H1 (cell line): ENCODE measurements around the gene MYH10. TPM values are rescaled to one million over a fixed set of nuclear protein-coding genes. Genes with fewer than 3 reads are reported as not detected.

Experiments
- CTCF ChIA-PET: fragments of 300-600 bp; sonication (Branson Sonifier 250); formaldehyde crosslinking; loops from one replicate; lab custom pipeline; 2021; ENCODE audit not compliant: partially characterized antibody; lab: Charles Lee
- POLR2A ChIA-PET: fragments of 300-600 bp; sonication (Branson Sonifier 250); formaldehyde crosslinking; loops from one replicate; lab custom pipeline; 2021; ENCODE audit warnings: inconsistent platforms; ENCODE audit not compliant: partially characterized antibody; lab: Charles Lee
- DNase-seq, 2 experiments: peaks; one replicate each; pipeline versions ENCODE4 v3.0.0 to v3.0.0-alpha.2; 2010 to 2022; ENCODE audit warnings: low spot score in 2 of 2, low read depth in 1 of 2, mixed read lengths in 1 of 2
- FAIRE-seq: peaks from 2 replicates; lab custom pipeline; 2011; peaks lifted over from hg19 to GRCh38; lab: Jason Lieb, UNC
- H2AFZ ChIP-seq: 2 replicates; pipeline ENCODE4 v1.8.1; 2012; ENCODE audit warnings: low read length, inconsistent platforms
- H2AK5ac ChIP-seq: 2 replicates; pipeline ENCODE4 v1.6.1; 2013; ENCODE audit warnings: low read depth, low read length
- H2BK120ac ChIP-seq: replicated peaks from 2 replicates; pipeline ENCODE3; 2013; ENCODE audit warnings: low read depth, low read length, inconsistent platforms
- H2BK12ac ChIP-seq: 2 replicates; pipeline ENCODE4 v1.6.1; 2013; ENCODE audit warnings: low read depth, low read length
- H2BK15ac ChIP-seq: 2 replicates; pipeline ENCODE4 v1.6.1; 2013; ENCODE audit warnings: low read length
- H2BK20ac ChIP-seq: 2 replicates; pipeline ENCODE4 v1.6.1; 2013; ENCODE audit warnings: low read length
- H2BK5ac ChIP-seq: 2 replicates; pipeline ENCODE4 v1.6.1; 2013; ENCODE audit warnings: low read depth, low read length
- H3K14ac ChIP-seq: 2 replicates; pipeline ENCODE4 v1.6.1; 2013; ENCODE audit warnings: inconsistent platforms; ENCODE audit not compliant: insufficient read length
- H3K18ac ChIP-seq: 2 replicates; pipeline ENCODE4 v1.6.1; 2013; ENCODE audit warnings: low read length; ENCODE audit errors: extremely low read depth
- H3K23ac ChIP-seq: 2 replicates; pipeline ENCODE4 v1.6.1; 2013; ENCODE audit warnings: inconsistent platforms; ENCODE audit not compliant: insufficient read length
- H3K23me2 ChIP-seq: 2 replicates; pipeline ENCODE4 v1.6.1; 2013; ENCODE audit warnings: low read depth, low read length
- H3K27ac ChIP-seq: 2 replicates; pipeline ENCODE4 v1.6.1; 2011; ENCODE audit warnings: low read depth, low read length, inconsistent platforms
- H3K27me3 ChIP-seq, 4 experiments: replicated peaks in 1 of 4; 1 replicate in 1 of 4; 2 replicates in 3 of 4; pipeline versions ENCODE4 v1.6.1 to v1.8.1; 2011 to 2013; ENCODE audit warnings: low read length in 3 of 4, mild to moderate bottlenecking in 3 of 4, inconsistent platforms in 2 of 4, mixed read lengths in 2 of 4, moderate library complexity in 1 of 4; ENCODE audit not compliant: control insufficient read depth in 3 of 4, insufficient read depth in 3 of 4; ENCODE audit errors: extremely low read depth in 1 of 4
- H3K36me3 ChIP-seq, 4 experiments: 2 replicates each; pipeline versions ENCODE4 v1.6.1 to v1.8.1; 2011 to 2013; ENCODE audit warnings: mild to moderate bottlenecking in 4 of 4, low read length in 3 of 4, moderate library complexity in 2 of 4, control low read depth in 1 of 4, inconsistent platforms in 1 of 4; ENCODE audit not compliant: insufficient read depth in 4 of 4, control insufficient read depth in 2 of 4
- H3K4ac ChIP-seq: replicated peaks from 2 replicates; pipeline ENCODE3; 2013; ENCODE audit warnings: low read length, low read depth, mixed read lengths, inconsistent platforms; ENCODE audit not compliant: insufficient read length
- H3K4me1 ChIP-seq, 4 experiments: replicated peaks in 1 of 4; 1 replicate in 1 of 4; 2 replicates in 3 of 4; pipeline versions ENCODE4 v1.6.1 to v1.8.1; 2011 to 2013; ENCODE audit warnings: low read length in 3 of 4, inconsistent platforms in 2 of 4, mixed read lengths in 1 of 4; ENCODE audit not compliant: insufficient read depth in 4 of 4, control insufficient read depth in 3 of 4
- H3K4me2 ChIP-seq, 2 experiments: 2 replicates each; pipeline versions ENCODE4 v1.6.1 to v1.8.1; 2011 to 2013; ENCODE audit warnings: low read depth in 2 of 2, low read length in 2 of 2, control low read depth in 1 of 2, inconsistent platforms in 1 of 2, mild to moderate bottlenecking in 1 of 2; ENCODE audit not compliant: insufficient read depth in 1 of 2
- H3K4me3 ChIP-seq, 4 experiments: fragments of 200-600, 300-600 bp in 1 of 4; sonication (generic), shearing (Covaris generic), sonication (Bioruptor Twin) in 1 of 4; 2 replicates each; pipeline versions ENCODE4 v1.5.1 to v1.8.1; 2011 to 2016; ENCODE audit warnings: low read length in 4 of 4, low read depth in 3 of 4, control low read depth in 2 of 4, inconsistent platforms in 2 of 4, mild to moderate bottlenecking in 2 of 4, mixed read lengths in 1 of 4, moderate library complexity in 1 of 4; ENCODE audit not compliant: insufficient read depth in 2 of 4; ENCODE audit errors: extremely low read depth in 1 of 4
- H3K56ac ChIP-seq: replicated peaks from 2 replicates; pipeline ENCODE3; 2013; ENCODE audit warnings: low read depth, mild to moderate bottlenecking, mixed read lengths, low read length, inconsistent platforms; ENCODE audit not compliant: insufficient read length
- H3K79me1 ChIP-seq: 2 replicates; pipeline ENCODE4 v1.6.1; 2013; ENCODE audit warnings: low read depth, low read length, control low read depth
- H3K79me2 ChIP-seq, 2 experiments: 2 replicates each; pipeline versions ENCODE4 v1.6.1 to v1.8.1; 2012 to 2013; ENCODE audit warnings: low read length in 2 of 2, mild to moderate bottlenecking in 2 of 2, inconsistent platforms in 1 of 2; ENCODE audit not compliant: insufficient read depth in 2 of 2, control insufficient read depth in 1 of 2
- H3K9ac ChIP-seq, 4 experiments: replicated peaks in 1 of 4; 1 replicate in 1 of 4; 2 replicates in 3 of 4; pipeline versions ENCODE4 v1.6.1 to v1.8.1; 2011 to 2013; ENCODE audit warnings: low read depth in 3 of 4, low read length in 3 of 4, control low read depth in 2 of 4, mild to moderate bottlenecking in 2 of 4, moderate library complexity in 2 of 4, inconsistent platforms in 1 of 4; ENCODE audit errors: extremely low read depth in 1 of 4
- H3K9me3 ChIP-seq, 2 experiments: 2 replicates each; pipeline versions ENCODE4 v1.6.1 to v1.8.1; 2012 to 2013; ENCODE audit warnings: mild to moderate bottlenecking in 2 of 2, moderate library complexity in 2 of 2, control low read depth in 1 of 2, inconsistent platforms in 1 of 2, low read depth in 1 of 2, low read length in 1 of 2, mixed read lengths in 1 of 2; ENCODE audit not compliant: insufficient read depth in 2 of 2
- H4K20me1 ChIP-seq, 2 experiments: replicated peaks in 1 of 2; 2 replicates each; pipeline versions ENCODE3 to v1.8.1; 2011 to 2013; ENCODE audit warnings: inconsistent platforms in 2 of 2, low read length in 2 of 2, mild to moderate bottlenecking in 1 of 2; ENCODE audit not compliant: insufficient read depth in 2 of 2, control insufficient read depth in 1 of 2
- H4K5ac ChIP-seq: 2 replicates; pipeline ENCODE4 v1.6.1; 2013; ENCODE audit warnings: low read length, low read depth, mixed read lengths, inconsistent platforms; ENCODE audit not compliant: insufficient read length
- H4K8ac ChIP-seq: 2 replicates; pipeline ENCODE4 v1.8.0; 2013; ENCODE audit warnings: mild to moderate bottlenecking, moderate library complexity, low read length, inconsistent platforms; ENCODE audit not compliant: insufficient read depth; ENCODE audit errors: extremely low read depth
- H4K91ac ChIP-seq: replicated peaks from 2 replicates; pipeline ENCODE3; 2013; ENCODE audit warnings: low read length, mixed read lengths, inconsistent platforms; ENCODE audit not compliant: insufficient read length
- ATF3 ChIP-seq: IDR thresholded peaks from 2 replicates; pipeline ENCODE4 v1.6.1; 2011; ENCODE audit warnings: low read depth, mild to moderate bottlenecking, low read length; ENCODE audit not compliant: insufficient read depth
- CHD1 ChIP-seq: IDR thresholded peaks from 2 replicates; pipeline ENCODE4 v1.6.1; 2012; ENCODE audit warnings: low read depth, low read length, improper control_type of control experiment
- CHD2 ChIP-seq: IDR thresholded peaks from 2 replicates; pipeline ENCODE4 v1.6.1; 2012; ENCODE audit warnings: low read length, improper control_type of control experiment
- CTBP2 ChIP-seq: IDR thresholded peaks from 2 replicates; pipeline ENCODE4 v1.7.0; 2011; ENCODE audit warnings: borderline replicate concordance, mild to moderate bottlenecking, moderate library complexity, mixed read lengths, low read length; ENCODE audit not compliant: insufficient read depth, insufficient read length
- HDAC2 ChIP-seq, 2 experiments: fragments of 300-600 bp in 1 of 2; sonication (generic) in 1 of 2; IDR thresholded peaks; 2 replicates each; pipeline ENCODE4 v1.6.1; 2011 to 2012; ENCODE audit warnings: low read depth in 2 of 2, low read length in 2 of 2, mild to moderate bottlenecking in 2 of 2, moderate library complexity in 2 of 2, borderline replicate concordance in 1 of 2, inconsistent platforms in 1 of 2
- POLR2A ChIP-seq, 2 experiments: IDR thresholded peaks; 1 replicate in 1 of 2; 2 replicates in 1 of 2; pipeline ENCODE4 v1.6.1; 2011; ENCODE audit warnings: low read depth in 2 of 2, low read length in 2 of 2, mild to moderate bottlenecking in 2 of 2; ENCODE audit errors: control extremely low read depth in 1 of 2
- RBBP5 ChIP-seq: IDR thresholded peaks from 2 replicates; pipeline ENCODE4 v1.7.1; 2012; ENCODE audit warnings: low read depth, mild to moderate bottlenecking, inconsistent platforms, low read length, moderate library complexity, borderline replicate concordance
- SIN3A ChIP-seq, 2 experiments: IDR thresholded peaks in 1 of 2; conservative IDR thresholded peaks in 1 of 2; 2 replicates each; pipeline ENCODE4 v1.6.1; 2011 to 2012; ENCODE audit warnings: low read length in 2 of 2, improper control_type of control experiment in 1 of 2, low read depth in 1 of 2, mild to moderate bottlenecking in 1 of 2
- SIRT6 ChIP-seq: IDR thresholded peaks from one replicate; pipeline ENCODE4 v1.7.1; 2012; ENCODE audit warnings: low read length, inconsistent platforms
- SP1 ChIP-seq: IDR thresholded peaks from 2 replicates; pipeline ENCODE4 v1.6.1; 2011; ENCODE audit warnings: low read depth, low read length
- TBP ChIP-seq: IDR thresholded peaks from 2 replicates; pipeline ENCODE4 v1.6.1; 2011; ENCODE audit warnings: low read depth, low read length, improper control_type of control experiment
- TCF12 ChIP-seq: IDR thresholded peaks from 2 replicates; pipeline ENCODE4 v1.6.1; 2011; ENCODE audit warnings: low read depth, mild to moderate bottlenecking, low read length
- TEAD4 ChIP-seq: IDR thresholded peaks from 2 replicates; pipeline ENCODE4 v1.6.1; 2012; ENCODE audit warnings: low read depth, low read length, inconsistent platforms, mixed read lengths
- WGBS, 2 experiments: shearing (Covaris generic) in 1 of 2; methylation state at CpG; one replicate each; pipeline versions ENCODE4 v1.1.6 to v1.1.7; 2013 to 2015; ENCODE audit warnings: low lambda C conversion rate in 2 of 2, mixed read lengths in 2 of 2, inconsistent platforms in 1 of 2, low coverage in 1 of 2, missing lambda C conversion rate in 1 of 2; ENCODE audit not compliant: insufficient replicate concordance in 2 of 2, insufficient coverage in 1 of 2, insufficient read length in 1 of 2; ENCODE audit errors: extremely low coverage in 1 of 2, missing lambda C conversion rate in 1 of 2; 5-methylcytosine and 5-hydroxymethylcytosine counted together
- polyA plus RNA-seq, 7 experiments: library from polyadenylated mRNA; depleted of rRNA in 3 of 7; stranded (reverse) in 5 of 7; unstranded in 2 of 7; fragments of >200 nt in 5 of 7; fragments of 200-250 nt in 2 of 7; gene quantifications; 1 replicate in 5 of 7; 2 replicates in 1 of 7; 4 replicates in 1 of 7; pipeline versions ENCODE4 v1.2.1 to v1.2.3, GENCODE V29; 2011 to 2013; ENCODE audit warnings: missing spikeins in 2 of 7, mixed read lengths in 2 of 7
- total RNA-seq: library from RNA; stranded (reverse); fragmentation: NEBNext Ultra II Directional; extraction: Animal tissue kit (Norgen Biotek cat#: 25700); gene quantifications from 2 replicates; pipeline ENCODE4 v1.2.1, GENCODE V29; 2021

MYH10 gene
- total and polyA plus RNA-seq, 2 of the 8 experiments (the other 6 are each of a cell fraction or from before 2014, with no cell fraction given): 64.1 to 289 TPM

GRCh38 chr17:8470447-8471047 lies 160.0 kb downstream of the MYH10 start:
- no peaks in the 10 kb centered on the region for H3K23me2 ChIP-seq
- no peak overlapping the region for H2BK120ac ChIP-seq
- H3K56ac ChIP-seq: no peak overlapping the region
- no peak overlapping the region; a peak in 1 of 7 replicates for H3K9ac ChIP-seq
- no peak overlapping the region for H2AK5ac ChIP-seq
- no peak overlapping the region for H4K91ac ChIP-seq
- H2BK15ac ChIP-seq: no peak overlapping the region
- H3K27me3 ChIP-seq: no peaks in the 10 kb centered on the region
- H3K4me1 ChIP-seq: no peaks in the 10 kb centered on the region
- no peak overlapping the region for H2BK5ac ChIP-seq
- H3K18ac ChIP-seq: no peak overlapping the region
- H3K27ac ChIP-seq: no peak overlapping the region
- H4K5ac ChIP-seq: no peak overlapping the region
- no peaks in the 10 kb centered on the region for H3K79me2 ChIP-seq
- peaks cover 5 to 27% (median 18%) of the 10 kb centered on the region in 4 experiments for H3K36me3 ChIP-seq
- no peaks in the 10 kb centered on the region for H3K9me3 ChIP-seq
- H3K79me1 ChIP-seq: peaks cover 2% of the 10 kb centered on the region
- 87% methylated on average over 20 of the region's 20 CpGs; no CpG with 5 or more reads in 1 of the 2 experiments for WGBS, 2 experiments
- no peak overlapping the region for H3K4me3 ChIP-seq
- DNase-seq (no peak), FAIRE-seq (no peak)
- no peak overlapping the region for H3K23ac ChIP-seq
- no peak overlapping the region for H3K4me2 ChIP-seq
- CTCF ChIA-PET: interaction anchor here (0.5 to 1.6 kb wide), 7 partner anchors 40 to 492 kb away, joined by 3 to 7 read pairs (median 4); no protein-coding TSS in a partner anchor
- no peak overlapping the region for H2BK20ac ChIP-seq
- H3K4ac ChIP-seq: no peak overlapping the region
- POLR2A ChIA-PET: interaction anchor here (2.0 to 2.1 kb wide), 2 partner anchors 11 to 87 kb away, joined by 4 to 5 read pairs; partner anchors contain the start of gene RPL26
- no peak overlapping the region for H4K8ac ChIP-seq
- no peak overlapping the region for H3K14ac ChIP-seq
- no peak overlapping the region for H2AFZ ChIP-seq
- no peak overlapping the region for H2BK12ac ChIP-seq
- peaks cover 4% of the 10 kb centered on the region in 2 experiments for H4K20me1 ChIP-seq
- no peak for TF ChIP-seq HDAC2 (IDR thresholded peaks at IDR 0.05; ENCODE audit: borderline replicate concordance in 1 of 2, low read depth in 2 of 2, low read length in 2 of 2)
- TF ChIP-seq TBP: no peak
- no peak for TF ChIP-seq SP1
- no peak for TF ChIP-seq RBBP5
- TF ChIP-seq SIN3A (conservative IDR thresholded peaks at IDR 0.05 in 1 of 2, IDR thresholded peaks at IDR 0.05 in 1 of 2; ENCODE audit: low read depth in 1 of 2, low read length in 2 of 2): no peak
- no peak for TF ChIP-seq SIRT6
- TF ChIP-seq CHD2: no peak
- TF ChIP-seq CHD1: no peak
- TF ChIP-seq CTBP2: no peak
- TF ChIP-seq ATF3: no peak
- no peak for TF ChIP-seq TEAD4
- TF ChIP-seq TCF12: no peak
- TF ChIP-seq POLR2A (IDR thresholded peaks at IDR 0.05; ENCODE audit: control extremely low read depth in 1 of 2, low read depth in 2 of 2, low read length in 2 of 2): no peak
